GM21447 (cell line): ENCODE data around the gene MOBP.
A peak's percentile ranks its signal among the peaks of the same experiment; 100 is the strongest.
"Not testable (repeated sequence)": the region's sequence is repeated elsewhere in the genome, so short reads cannot be mapped to it uniquely, and the experiment has no call there.

ENCODE experiments used
- ATAC-seq: cut with Tn5 transposase; IDR thresholded peaks from one replicate; pipeline ENCODE4 v1.9.1; 2021; ENCODE audit not compliant: unreplicated experiment

Gene MOBP, protein sequence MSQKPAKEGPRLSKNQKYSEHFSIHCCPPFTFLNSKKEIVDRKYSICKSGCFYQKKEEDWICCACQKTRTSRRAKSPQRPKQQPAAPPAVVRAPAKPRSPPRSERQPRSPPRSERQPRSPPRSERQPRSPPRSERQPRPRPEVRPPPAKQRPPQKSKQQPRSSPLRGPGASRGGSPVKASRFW

DNA sequence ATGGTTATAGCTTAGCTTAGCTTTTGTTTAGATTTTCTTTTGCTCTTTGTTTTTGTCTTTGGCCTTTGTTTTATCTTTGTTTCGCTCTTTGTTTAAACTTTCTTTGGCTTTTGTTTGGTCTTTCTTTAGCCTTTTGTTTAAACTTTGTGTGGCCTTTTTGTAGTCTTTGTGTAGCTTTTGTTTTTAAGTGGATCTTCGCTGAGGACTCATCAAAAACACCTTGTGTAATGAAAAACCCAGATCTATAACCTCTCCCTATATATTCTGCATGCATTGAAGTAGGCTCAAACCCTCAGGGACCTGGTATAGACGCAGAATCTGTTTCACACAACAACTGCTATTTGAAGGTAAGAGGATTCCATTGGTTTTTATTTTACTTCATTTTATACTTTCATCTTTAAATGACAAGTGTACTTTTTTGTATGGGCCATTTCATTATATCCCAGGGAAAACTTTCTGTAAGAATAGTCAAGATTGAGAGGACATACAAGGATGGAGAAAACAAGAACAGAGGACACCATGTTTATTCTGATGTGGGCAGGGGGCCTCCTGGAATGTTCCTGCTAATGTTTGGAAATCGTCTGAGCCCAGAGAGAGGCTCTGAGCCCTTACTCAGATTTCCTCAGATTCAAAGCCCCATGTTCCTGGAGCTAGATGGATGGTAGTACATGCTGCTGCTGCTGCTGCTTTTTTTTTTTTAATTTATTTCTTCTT, at the start of gene MOBP:
TSS of gene MOBP (plus strand) at position 287 of the 714 bp plus-strand sequence. CDS start 34,390 bp downstream, outside the sequence.
- no peak for ATAC-seq

DNA sequence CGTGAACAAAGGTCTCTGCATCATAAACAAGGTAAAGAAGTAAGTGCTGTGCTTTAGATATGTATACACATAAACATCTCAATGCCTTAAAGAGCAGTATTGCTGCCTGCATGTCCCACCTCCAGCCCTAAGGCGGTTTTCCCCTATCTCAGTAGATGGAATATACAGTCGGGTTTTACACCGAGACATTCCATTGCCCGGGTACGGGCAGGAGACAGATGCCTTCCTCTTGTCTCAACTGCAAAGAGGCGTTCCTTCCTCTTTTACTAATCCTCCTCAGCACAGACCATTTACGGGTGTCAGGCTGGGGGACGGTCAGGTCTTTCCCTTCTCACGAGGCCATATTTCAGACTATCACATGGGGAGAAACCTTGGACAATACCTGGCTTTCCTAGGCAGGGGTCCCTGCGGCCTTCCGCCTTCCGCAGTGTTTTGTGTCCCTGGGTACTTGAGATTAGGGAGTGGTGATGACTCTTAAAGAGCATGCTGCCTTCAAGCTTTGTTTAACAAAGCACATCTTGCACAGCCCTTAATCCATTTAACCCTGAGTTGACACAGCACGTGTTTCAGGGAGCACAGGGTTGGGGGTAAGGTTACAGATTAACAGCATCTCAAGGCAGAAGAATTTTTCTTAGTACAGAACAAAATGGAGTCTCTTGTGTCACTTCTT, 48.8 kb upstream of the MOBP start:
- not testable (repeated sequence) for ATAC-seq

DNA sequence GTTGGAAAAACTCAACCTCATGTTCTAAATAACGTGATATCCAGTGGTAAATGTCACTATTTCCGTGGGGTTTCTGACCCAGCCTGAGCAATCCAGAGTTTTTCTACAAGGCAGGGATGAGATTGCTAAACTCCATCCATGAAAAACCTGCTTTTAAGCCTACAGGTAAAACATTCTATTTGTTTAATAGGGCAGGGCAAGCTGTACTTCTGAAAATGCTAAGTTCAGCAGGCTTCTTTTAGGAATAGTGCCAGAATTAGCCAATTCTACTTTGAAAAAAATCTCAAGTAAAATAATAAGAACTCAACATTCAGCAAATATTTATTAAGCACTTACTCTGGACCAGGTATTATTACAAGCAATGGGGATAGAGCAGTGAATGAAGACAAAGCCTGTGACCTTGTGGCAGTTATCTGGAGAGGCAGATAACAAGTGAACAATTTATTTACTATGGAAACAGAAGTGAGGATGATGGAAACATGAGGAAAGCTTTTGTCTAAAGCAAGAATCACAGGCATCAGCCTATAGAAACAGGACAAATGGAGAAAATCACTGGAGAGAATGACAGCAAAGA, 47.7 kb upstream of the MOBP start:
- no peak for ATAC-seq

DNA sequence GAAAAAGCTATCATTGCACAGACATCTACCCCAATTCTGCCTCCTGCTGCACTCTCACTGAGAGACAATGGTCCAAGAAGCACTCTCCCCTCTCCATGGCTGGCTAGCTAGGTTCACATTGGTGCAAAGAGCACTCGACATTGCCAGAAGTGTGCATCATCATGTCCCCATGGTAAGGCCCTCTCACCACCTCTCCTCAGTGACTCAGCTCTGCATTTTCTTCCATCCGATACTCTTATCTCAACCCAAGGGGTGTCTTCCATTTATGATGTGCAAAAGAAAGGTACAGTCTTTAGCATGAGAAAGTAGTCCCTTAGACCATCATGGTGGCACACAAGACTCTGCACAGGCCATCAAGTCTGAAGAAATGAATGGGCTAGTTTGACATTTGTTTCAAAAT, 46.9 kb upstream of the MOBP start:
- no peak for ATAC-seq

DNA sequence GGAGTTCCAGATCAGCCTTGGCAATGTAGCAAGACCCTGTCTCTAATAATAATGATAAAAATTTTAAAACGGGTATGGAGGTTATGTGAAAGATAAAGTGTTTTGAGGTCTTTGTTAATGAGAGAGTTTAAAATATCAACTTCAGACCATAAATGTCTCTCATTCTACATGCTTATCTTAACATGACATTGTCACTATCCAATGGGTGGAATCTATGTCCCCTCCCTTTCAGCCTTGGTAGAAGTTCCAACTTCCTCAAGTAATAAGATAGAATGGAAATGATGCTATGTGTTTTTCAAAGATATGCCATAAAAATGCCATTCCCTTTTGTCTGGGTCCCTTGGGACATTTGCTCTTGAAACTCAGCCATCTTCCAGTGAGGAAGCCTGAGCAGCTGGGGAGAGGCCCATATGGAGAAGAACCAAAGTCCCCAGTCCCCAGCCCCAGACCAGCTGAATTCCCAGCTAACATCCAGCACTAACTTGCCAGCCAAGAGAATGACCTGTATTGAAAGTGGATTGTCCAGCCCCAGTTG, 44.0 kb upstream of the MOBP start:
- ATAC-seq = no peak

DNA sequence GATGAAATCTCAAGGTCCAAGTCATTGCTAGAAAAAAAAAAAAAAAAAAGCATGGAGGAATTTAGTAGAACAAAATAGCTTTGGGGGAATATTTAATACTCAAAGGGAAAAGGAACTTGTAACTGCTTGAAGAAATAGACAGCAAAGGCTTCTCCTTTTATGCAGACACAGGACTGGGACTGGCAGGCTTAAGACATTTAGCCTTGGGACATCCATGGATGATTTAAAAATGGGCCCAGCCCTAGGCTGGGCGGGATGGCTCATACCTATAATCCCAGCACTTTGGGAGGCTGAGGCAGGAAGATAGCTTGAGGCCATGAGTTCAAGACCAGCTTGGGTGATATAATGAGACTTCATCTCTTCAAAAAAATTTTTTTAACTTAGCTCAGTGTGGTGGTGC, 41.2 kb upstream of the MOBP start:
- ATAC-seq = no peak

DNA sequence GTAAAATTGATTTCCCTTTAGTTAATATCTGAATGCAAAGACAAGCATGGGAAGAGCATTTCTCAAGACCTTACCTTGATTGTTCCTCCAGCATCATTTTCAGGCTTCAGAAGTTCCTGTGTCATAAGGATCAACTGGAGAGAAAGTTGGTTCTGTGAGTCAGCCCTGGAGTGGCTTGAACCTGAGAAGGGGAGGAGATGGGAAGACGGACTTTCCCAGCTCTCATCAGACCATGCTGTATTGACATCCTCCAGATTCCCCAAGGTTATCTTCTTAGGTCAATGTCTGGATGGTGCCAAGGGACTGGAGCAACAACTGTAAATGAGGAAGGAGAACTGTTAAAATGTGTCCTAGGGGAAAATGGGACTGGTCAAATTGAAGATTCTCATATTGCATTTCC, 40.0 kb upstream of the MOBP start:
- no peak for ATAC-seq

DNA sequence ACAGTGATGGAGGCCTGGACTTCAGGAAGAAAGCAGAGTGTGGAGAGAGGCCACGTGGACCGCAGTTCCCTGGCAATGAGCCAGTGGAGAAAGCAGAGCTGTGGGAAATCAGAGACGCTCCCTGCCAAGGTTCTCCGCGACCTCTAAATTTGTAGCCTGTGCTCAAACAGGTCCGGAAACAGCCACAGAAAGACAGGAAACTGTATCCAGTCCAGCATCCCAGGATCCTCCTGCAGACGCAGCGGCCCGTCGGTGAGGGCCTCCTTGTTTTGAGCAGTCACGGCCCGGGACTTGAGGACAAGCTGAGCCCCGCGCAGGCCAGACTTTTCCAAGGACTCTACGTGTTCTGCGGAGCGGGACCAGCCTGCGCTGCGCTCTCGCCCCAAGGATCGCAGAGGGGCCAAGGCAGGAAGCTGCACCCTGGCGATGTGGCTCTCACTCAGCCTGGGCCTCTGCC, 38.7 kb upstream of the MOBP start:
- no peak for ATAC-seq

DNA sequence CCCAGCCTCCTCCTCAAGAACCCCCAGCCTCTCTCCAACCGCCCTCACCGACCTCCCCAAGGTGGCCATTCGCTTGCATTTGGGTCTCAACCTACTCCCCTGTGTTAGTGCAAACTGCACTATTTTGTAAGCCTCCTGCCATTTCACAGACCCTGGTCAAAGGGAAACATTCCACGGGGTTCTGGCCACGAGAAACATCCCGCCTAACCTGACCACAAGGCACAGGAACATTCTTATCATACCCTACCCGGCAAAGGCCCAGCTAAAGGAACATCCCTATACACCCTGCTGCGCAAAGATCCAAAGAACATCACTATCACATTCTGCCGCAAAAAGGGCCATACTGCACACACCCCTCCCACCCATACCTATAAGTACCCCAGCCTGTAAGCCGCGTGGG, 38.0 kb upstream of the MOBP start:
- no peak for ATAC-seq

DNA sequence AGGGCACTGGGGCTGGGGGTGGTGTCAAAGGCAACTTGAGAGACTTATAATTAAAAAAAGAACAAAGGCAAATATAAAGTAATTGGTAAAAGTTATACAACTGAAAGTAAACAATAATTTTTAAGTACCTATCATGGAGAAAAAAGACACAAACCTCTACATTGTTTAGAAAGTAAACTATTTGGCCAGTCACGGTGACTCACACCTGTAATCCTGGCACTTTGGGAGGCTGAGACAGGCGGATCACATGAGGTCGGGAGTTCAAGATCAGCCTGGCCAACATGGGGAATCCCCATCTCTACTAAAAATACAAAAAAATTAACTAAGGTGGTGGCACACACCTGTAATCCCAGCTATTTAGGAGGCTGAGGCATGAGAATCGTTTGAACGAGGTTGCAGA, 35.1 kb upstream of the MOBP start:
- ATAC-seq = no peak

DNA sequence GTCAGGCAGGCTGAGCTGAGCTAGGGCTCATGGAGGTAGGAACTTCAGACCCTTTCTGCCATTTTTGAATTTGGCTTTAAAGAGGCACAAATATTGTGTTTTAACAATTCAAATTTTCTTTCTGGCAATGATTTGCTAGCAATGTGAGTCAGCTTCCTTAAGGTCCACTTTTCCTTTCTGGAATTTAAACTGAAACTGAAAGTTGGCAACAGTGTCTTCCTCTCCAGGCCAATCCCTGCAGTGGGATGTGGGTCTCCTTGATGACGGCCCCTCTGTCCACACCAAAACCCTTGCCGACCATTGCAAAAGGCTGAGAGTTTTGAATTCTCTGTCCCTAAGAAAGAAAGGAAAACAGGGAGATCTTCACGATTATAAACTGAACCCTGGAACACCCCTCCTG, 33.8 kb upstream of the MOBP start:
- no peak for ATAC-seq

DNA sequence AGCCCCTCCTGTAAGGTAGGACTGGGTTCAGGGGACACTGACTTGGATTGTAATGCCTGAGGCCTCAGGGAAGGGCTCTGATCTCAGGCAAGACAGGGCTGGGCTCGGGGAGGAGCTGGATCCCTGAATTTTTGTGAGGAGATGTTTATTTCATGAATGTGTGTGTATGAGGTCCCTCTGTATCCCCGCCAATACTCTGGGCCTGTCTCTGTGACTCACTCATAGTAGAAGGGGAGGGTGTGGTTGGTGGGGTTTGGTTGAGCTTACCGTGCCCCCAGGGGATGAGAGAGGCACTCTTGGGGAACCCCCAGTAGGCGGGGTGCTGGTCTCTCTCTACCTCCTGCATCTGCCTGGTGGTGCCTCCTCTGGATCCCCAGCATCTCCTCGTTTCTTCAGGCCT, 32.9 kb upstream of the MOBP start:
- no peak for ATAC-seq

DNA sequence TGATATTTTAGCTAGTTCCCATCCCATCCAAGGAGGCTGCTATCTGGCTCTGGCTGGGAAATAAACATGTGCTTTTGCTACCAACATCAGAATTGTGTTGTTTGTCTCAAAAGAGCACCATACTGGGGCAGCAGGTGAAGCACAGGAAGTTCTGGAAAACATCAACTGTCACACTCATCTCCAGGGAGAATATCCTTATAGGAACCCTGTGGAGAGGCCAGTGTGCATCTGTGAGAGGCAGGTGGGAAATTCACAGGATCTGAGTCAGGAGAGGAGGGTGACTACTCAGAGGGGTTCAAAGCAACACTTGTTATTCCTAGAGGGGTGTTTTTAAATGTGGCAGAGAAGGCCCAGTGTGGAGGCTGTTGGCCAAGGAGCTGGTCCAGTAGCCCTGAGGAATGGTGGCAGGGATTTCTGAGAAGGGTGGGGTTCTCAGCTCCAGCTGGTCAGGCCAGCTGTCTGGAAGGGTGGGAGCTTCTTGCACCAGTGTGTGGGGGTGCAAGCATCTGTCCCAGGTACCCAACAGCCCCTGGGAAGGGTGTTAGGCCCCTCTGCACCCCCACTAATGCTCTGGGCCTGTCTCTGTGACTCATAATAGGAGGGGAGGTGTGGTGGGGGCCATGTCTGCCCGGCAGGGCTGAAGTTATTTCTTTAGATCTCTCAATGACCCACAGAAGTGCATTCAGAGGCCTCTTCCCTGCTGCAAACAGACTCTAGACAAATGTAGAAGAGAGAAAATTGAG, 32.3 kb upstream of the MOBP start:
- no peak for ATAC-seq

DNA sequence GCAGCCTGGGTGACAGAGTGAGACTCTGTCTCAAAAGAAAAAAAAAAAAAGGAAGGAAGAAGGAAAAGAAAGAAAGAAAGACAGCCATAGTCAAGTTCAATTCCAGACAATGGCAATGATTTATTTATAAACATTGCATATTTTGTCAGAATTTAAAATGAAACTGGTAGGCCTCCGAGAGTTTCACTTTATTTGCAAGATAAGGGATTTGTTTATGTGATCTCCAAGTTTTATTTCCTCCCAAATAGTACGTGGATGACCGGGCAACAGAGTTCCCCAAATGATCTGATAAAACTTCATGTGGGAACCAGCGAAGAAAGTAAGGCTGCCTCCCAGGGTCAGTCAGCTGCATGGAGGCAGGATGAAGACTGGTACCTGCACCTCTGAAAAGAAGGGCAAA, 28.6 kb upstream of the MOBP start:
- ATAC-seq = no peak

DNA sequence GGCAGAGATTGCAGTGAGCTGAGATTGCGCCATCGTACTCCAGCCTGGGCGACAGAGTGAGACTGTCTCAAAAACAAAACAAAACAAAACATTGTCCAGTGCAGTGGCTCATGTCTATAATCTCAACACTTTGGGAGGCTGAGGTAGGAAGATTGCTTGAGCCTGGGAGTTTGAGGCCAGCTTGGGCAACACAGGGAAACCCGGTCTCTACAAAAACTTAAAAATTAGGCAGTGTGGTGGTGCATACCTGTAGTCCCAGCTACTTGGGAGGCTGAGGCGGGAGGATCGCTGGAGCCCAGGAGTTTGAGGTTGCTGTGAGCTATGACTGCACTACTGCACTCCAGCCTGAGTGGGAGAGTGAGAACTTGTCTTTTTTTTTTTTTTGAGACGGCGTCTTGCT, 27.2 kb upstream of the MOBP start:
- ATAC-seq = no peak

DNA sequence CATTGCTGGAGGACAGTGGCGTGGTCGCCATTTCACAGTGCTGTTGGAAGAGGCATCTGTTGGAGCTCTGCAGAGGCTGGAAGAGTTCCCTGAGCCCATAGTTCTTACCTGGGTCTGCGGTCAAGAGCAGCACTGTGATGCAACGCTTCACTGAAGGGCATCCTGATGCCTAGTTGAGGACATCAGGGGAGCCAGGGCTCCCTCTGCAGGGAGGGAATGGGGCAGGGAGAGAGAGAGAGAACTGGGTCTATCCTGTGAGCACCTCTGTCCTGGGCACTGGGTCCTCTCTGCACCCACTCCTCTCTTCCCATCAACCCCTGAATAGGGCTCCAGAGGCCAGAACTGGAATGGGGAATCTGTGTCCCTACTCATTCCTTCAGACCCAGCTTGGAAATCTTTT, 23.9 kb upstream of the MOBP start:
- no peak for ATAC-seq

DNA sequence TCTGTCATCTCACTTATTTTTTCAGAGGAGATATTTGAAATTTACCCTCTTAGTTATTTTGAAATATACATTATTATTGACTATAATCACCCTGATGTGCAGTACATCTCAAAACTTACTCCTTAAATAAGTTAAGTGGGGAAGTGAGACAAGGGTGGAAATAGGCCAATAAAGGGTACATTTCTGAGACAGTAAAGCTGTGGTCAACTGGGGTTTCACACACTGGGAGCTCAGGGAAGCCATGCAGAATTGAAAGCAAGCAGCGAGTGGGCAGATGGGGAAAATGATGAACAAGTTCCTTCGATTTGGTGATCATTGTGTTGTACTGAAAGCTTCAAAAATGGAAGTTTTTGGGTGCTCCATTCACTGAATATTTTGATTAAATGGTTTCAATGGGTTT, 21.6 kb upstream of the MOBP start:
- ATAC-seq = no peak

DNA sequence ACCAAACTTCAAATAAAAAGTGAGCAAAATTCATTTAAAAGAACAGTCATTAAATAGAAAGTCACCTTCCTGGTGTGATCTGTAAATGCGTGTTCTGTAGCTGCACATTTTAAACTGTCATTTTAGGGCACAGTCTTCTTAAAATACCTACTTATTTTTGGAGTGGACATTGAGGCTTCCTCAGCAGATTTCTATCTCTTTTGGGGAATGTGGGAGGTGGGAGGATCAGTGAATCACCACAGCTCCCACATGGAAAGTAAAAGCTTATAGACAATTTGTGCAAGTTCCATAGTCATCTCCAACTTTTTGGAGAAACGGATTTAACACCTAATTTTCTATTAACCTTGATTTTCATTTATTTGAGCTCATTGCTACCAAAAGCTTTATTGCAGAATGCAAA, 21.0 kb upstream of the MOBP start:
- no peak for ATAC-seq

DNA sequence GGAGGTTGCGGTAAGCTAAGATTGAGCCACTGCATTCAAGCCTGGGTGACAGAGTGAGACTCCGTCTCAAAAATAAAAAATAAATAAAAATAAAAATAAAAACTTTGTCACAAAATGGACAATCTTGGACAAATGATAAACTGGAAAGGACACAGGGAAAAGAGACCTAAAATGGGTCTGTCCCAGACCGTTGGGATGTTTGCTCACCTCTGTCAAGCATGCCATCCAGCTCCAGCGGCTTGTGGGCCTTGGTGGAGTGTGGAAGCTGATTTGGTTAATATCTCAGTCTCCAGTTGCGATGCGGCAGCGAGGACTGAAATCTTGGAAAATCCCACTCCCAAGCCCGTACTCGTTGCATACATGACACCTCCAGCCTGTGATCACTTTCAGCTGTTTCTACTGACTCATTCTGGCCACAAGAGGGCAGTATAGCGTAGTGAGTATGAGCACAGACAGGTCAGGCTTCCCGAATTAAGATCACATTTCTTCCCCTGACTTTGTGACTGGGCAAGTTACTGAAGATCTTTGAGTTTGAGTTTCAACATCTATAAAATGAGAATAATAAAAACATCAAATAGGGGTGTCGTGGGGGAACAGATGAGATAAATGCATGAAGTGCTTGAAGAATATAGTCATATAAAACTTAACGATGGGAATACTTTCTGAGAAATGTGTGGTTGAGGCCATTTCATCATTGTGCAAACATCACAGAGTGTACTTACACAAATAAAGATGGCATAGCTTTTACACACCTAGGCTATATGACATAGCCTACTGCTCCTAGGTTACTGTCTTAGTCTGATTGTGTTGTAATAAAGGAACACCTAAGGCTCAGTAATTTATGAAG, 19.6 kb upstream of the MOBP start:
- ATAC-seq = peak; percentile 63
